Heart left ventricle (tissue), 16 donors: ENCODE data around the gene CLTC. TPM values are rescaled to one million over a fixed set of nuclear protein-coding genes. Genes with fewer than 3 reads are reported as not detected.
"Not testable (repeated sequence)": the region's sequence is repeated elsewhere in the genome, so short reads cannot be mapped to it uniquely, and the experiment has no call there.

Source experiments
- ATAC-seq, 4 donors: fragments of 200-7000 bp; cut with Tn5 transposase; one replicate each; pipeline ENCODE4 v1.9.1; 2020 to 2022; ENCODE audit warnings: moderate library complexity in 4 of 4, mild to moderate bottlenecking in 3 of 4, moderate number of reproducible peaks in 1 of 4
- DNase-seq, 5 donors: peaks; one replicate each; pipeline ENCODE4 v3.0.0-alpha.2; 2020
- H3K27ac ChIP-seq, 12 donors: fragments of 200-600 bp; sonication (generic) in 4 of 12; one replicate each; pipeline versions ENCODE4 v1.5.0 to v1.8.0; 2016 to 2022; ENCODE audit warnings: mild to moderate bottlenecking in 2 of 12
- H3K27me3 ChIP-seq, 9 donors: fragments of 200-600 bp; sonication (generic) in 2 of 9; one replicate each; pipeline versions ENCODE4 v1.5.1 to v1.8.0; 2016 to 2022; ENCODE audit warnings: mild to moderate bottlenecking in 3 of 9
- H3K36me3 ChIP-seq, 9 donors: fragments of 200-600 bp; sonication (generic) in 2 of 9; one replicate each; pipeline versions ENCODE4 v1.5.0 to v1.8.0; 2018 to 2022; ENCODE audit warnings: mild to moderate bottlenecking in 2 of 9
- H3K4me1 ChIP-seq, 12 donors: fragments of 200-600 bp; sonication (generic) in 4 of 12; one replicate each; pipeline versions ENCODE4 v1.5.0 to v1.8.0; 2016 to 2022; ENCODE audit warnings: mild to moderate bottlenecking in 3 of 12
- H3K4me3 ChIP-seq, 12 donors: fragments of 200-600 bp; sonication (generic) in 4 of 12; one replicate each; pipeline versions ENCODE4 v1.5.0 to v1.8.0; 2017 to 2022; ENCODE audit warnings: mild to moderate bottlenecking in 9 of 12, moderate library complexity in 4 of 12
- H3K9me3 ChIP-seq, 12 donors: fragments of 200-600 bp; sonication (generic) in 4 of 12; one replicate each; pipeline versions ENCODE4 v1.5.0 to v1.8.0; 2016 to 2022; ENCODE audit warnings: mild to moderate bottlenecking in 1 of 12
- CTCF ChIP-seq, 12 donors: fragments of 200-600 bp; sonication (generic) in 4 of 12; IDR thresholded peaks; one replicate each; pipeline versions ENCODE4 v1.5.0 to v1.8.0; 2018 to 2022; ENCODE audit warnings: antibody characterized with exemption in 12 of 12, mild to moderate bottlenecking in 5 of 12
- POLR2A ChIP-seq, 2 donors: fragments of 450-650 bp; IDR thresholded peaks; one replicate each; pipeline ENCODE4 v1.6.1; 2017; ENCODE audit warnings: antibody characterized with exemption in 2 of 2, mild to moderate bottlenecking in 2 of 2, moderate library complexity in 2 of 2
- WGBS, 4 donors: extraction: QIAGEN DNeasy Blood & Tissue Kit in 2 of 4; methylation state at CpG; one replicate each; pipeline versions ENCODE4 v1.1.5 to v1.1.7; 2013 to 2018; 5-methylcytosine and 5-hydroxymethylcytosine counted together
- intact Hi-C, 10 donors: fragments of 100-400 bp; cut with DNase I; formaldehyde crosslinking; loops; one replicate each; pipeline versions ENCODE4 v1.11.1 to v1.14.2; 2022
- polyA plus RNA-seq, 2 donors: library from polyadenylated mRNA; stranded (reverse); fragments of 200-250 nt; gene quantifications; one replicate each; pipeline ENCODE4 v1.2.3, GENCODE V29; 2013
- total RNA-seq, 9 donors: library from RNA; depleted of rRNA in 2 of 9; stranded (reverse); fragments of >200 nt in 2 of 9; fragmentation: NEBNext Ultra II Directional in 3 of 9; extraction: Animal tissue kit (Norgen Biotek cat#: 25700) in 3 of 9; gene quantifications; one replicate each; pipeline versions ENCODE4 v1.1.0 to v1.2.4, GENCODE V29; 2016 to 2023
- donor health status: ischemic (EF 13 %, LVEDD 7.1; RV severe dilation, severe dysfunction).
- donor health status: healthy with polysubstance abuse.
- donor health status: DM: no; HTN: yes; CAD: no.
- donor health status: DM: no; HTN: no; CAD: no.
- donor health status: ischemic (EF 25% LVEDD 6.9; RV normal size, moderate dysfunction).
- donor health status: ischemic (EF 25% LVEDD 5.7; RV mildly dilated, moderate dysfunction).
- donor health status: healthy.
- donor health status: DM: yes; HTN: yes; CAD: no.
- donor health status: ischemic (EF 35%, LVEDD 5.7; RV mildly dilated, moderate dysfunction).
- donor health status: nonischemic (EF 11% LVEDD 7.7; RV severe dilation, severe dysfunction).
- donor health status: DM: yes; HTN: yes; CAD: no.
- donor health status: PGD.
- donor health status: ischemic (EF 29% LVEDD 5.4; RV normal size, mild dysfunction).
- donor health status: nonischemic (EF 23%, LVEDD 6.1; RV moderate dilation, normal function).

CLTC gene
- total and polyA plus RNA-seq, 11 donors = 49.8 to 242 (median 178) TPM

- Histone ChIP-seq H3K27me3 (no peaks in the 10 kb centered on the region), H3K4me3 (no peak overlapping the region), H3K9me3 (peaks cover 0 to 4% (median 0%) of the 10 kb centered on the region in 12 donors), H3K36me3 (peaks cover 0 to 100% (median 94%) of the 10 kb centered on the region in 9 donors), H3K4me1 (peaks cover 0 to 14% (median 7%) of the 10 kb centered on the region in 12 donors), H3K27ac (no peak overlapping the region)
- no peak for DNase-seq
- ATAC-seq = no peak
- intact Hi-C loops = loop anchor here in 3 of 10 donors (5.0 to 10.0 kb wide), 2 partner anchors 36 to 393 kb away; no protein-coding TSS in a partner anchor
- TF ChIP-seq CTCF (IDR thresholded peaks at IDR 0.05) (no peak), POLR2A (IDR thresholded peaks at IDR 0.05) (no peak)
Observed at GRCh38 chr17:59651346-59651745, 31.7 kb downstream of the CLTC start.

- 96 to 99% (median 98%) methylated on average over 2 of the region's 2 CpGs for WGBS, 4 donors
- DNase-seq = no peak
- no peaks in the 10 kb centered on the region for H3K27me3 ChIP-seq
- ATAC-seq = no peak
- TF ChIP-seq POLR2A (IDR thresholded peaks at IDR 0.05) = no peak
- TF ChIP-seq CTCF (IDR thresholded peaks at IDR 0.05) = no peak
- H3K36me3 ChIP-seq = peaks cover 0 to 100% (median 99%) of the 10 kb centered on the region in 9 donors
- intact Hi-C loops = loop anchor here in 3 of 10 donors (5.0 to 10.0 kb wide), 2 partner anchors 35 to 393 kb away; no protein-coding TSS in a partner anchor
- peaks cover 0 to 4% (median 0%) of the 10 kb centered on the region in 12 donors for H3K9me3 ChIP-seq
- H3K27ac ChIP-seq = no peak overlapping the region
- peaks cover 0 to 12% (median under 1%) of the 10 kb centered on the region in 12 donors for H3K4me1 ChIP-seq
- H3K4me3 ChIP-seq = no peak overlapping the region
Observed at GRCh38 chr17:59652119-59652518, 32.4 kb downstream of the CLTC start.

GRCh38 chr17:59656624-59657023, 36.9 kb downstream of the CLTC start:
- H3K27ac ChIP-seq, DNase-seq, ATAC-seq, H3K9me3 ChIP-seq, H3K4me1 ChIP-seq, H3K27me3 ChIP-seq, H3K4me3 ChIP-seq: not testable (repeated sequence)
- intact Hi-C loops = loop anchor here in 2 of 10 donors (5.0 to 10.0 kb wide), 2 partner anchors 36 to 388 kb away; no protein-coding TSS in a partner anchor
- 90 to 95% (median 92%) methylated on average over 7 of the region's 7 CpGs for WGBS, 4 donors
- peaks cover 4 to 100% (median 99%) of the 10 kb centered on the region in 9 donors for H3K36me3 ChIP-seq

- 82 to 87% (median 84%) methylated on average over 5 of the region's 5 CpGs for WGBS, 4 donors
- Histone ChIP-seq H3K27me3 (no peaks in the 10 kb centered on the region), H3K4me1 (peaks cover 0 to 51% (median 5%) of the 10 kb centered on the region in 12 donors), H3K36me3 (peaks cover 0 to 100% (median 99%) of the 10 kb centered on the region in 9 donors), H3K4me3 (no peak overlapping the region), H3K27ac (no peak overlapping the region), H3K9me3 (no peaks in the 10 kb centered on the region)
- intact Hi-C loops = loop anchor here in 1 of 10 donors (5.0 kb wide), 1 partner anchor 36 kb away; no protein-coding TSS in a partner anchor
- no peak for ATAC-seq
- no peak for DNase-seq
- no peak for TF ChIP-seq CTCF (IDR thresholded peaks at IDR 0.05)
Observed at GRCh38 chr17:59666235-59666634, 46.5 kb downstream of the CLTC start.

GRCh38 chr17:59668816-59669215, 49.1 kb downstream of the CLTC start:
- peaks cover 0 to 51% (median 5%) of the 10 kb centered on the region in 12 donors for H3K4me1 ChIP-seq
- ATAC-seq (peak in 3 of 4 donors; percentile 11 to 49 (median 39)), DNase-seq (no peak)
- no peak for TF ChIP-seq POLR2A (IDR thresholded peaks at IDR 0.05)
- no peak for TF ChIP-seq CTCF (IDR thresholded peaks at IDR 0.05)
- H3K36me3 ChIP-seq = peaks cover 0 to 100% (median 98%) of the 10 kb centered on the region in 9 donors
- H3K9me3 ChIP-seq = no peaks in the 10 kb centered on the region
- H3K27ac ChIP-seq = peak overlapping the region in 2 of 12 donors; percentile 48 to 72
- no peak overlapping the region for H3K4me3 ChIP-seq
- intact Hi-C loops = loop anchor here in 1 of 10 donors (5.0 kb wide), 1 partner anchor 33 kb away; no protein-coding TSS in a partner anchor
- no peaks in the 10 kb centered on the region for H3K27me3 ChIP-seq
- WGBS, 4 donors = 55 to 69% (median 64%) methylated on average over 3 of the region's 3 CpGs
